ENCODE results near the gene SQOR.

GRCh38 chr15:45669422-45669821 lies 34.6 kb downstream of the SQOR start:
- TF ChIP-seq EP300 (IDR thresholded peaks at IDR 0.05) (no peak), POLR2A (IDR thresholded peaks at IDR 0.05) (no peak), POLR2AphosphoS5 (IDR thresholded peaks at IDR 0.05) (no peak)
- TF ChIP-seq, protein P1, sequence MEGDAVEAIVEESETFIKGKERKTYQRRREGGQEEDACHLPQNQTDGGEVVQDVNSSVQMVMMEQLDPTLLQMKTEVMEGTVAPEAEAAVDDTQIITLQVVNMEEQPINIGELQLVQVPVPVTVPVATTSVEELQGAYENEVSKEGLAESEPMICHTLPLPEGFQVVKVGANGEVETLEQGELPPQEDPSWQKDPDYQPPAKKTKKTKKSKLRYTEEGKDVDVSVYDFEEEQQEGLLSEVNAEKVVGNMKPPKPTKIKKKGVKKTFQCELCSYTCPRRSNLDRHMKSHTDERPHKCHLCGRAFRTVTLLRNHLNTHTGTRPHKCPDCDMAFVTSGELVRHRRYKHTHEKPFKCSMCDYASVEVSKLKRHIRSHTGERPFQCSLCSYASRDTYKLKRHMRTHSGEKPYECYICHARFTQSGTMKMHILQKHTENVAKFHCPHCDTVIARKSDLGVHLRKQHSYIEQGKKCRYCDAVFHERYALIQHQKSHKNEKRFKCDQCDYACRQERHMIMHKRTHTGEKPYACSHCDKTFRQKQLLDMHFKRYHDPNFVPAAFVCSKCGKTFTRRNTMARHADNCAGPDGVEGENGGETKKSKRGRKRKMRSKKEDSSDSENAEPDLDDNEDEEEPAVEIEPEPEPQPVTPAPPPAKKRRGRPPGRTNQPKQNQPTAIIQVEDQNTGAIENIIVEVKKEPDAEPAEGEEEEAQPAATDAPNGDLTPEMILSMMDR (IDR thresholded peaks at IDR 0.05), result no peak

Measured in gastroesophageal sphincter (tissue), 3 donors.